Astrocyte (in vitro differentiated cells and primary cell): ENCODE data around the gene ZNF593OS. TPM values are rescaled to one million over a fixed set of nuclear protein-coding genes. Genes with fewer than 3 reads are reported as not detected.

Source experiments
- DNase-seq: peaks from one replicate; pipeline ENCODE4 v3.0.0-alpha.2; 2010; ENCODE audit warnings: low read depth
- FAIRE-seq: peaks from 2 replicates; lab custom pipeline; 2011; peaks lifted over from hg19 to GRCh38; lab: Jason Lieb, UNC
- H2AFZ ChIP-seq: 2 replicates; pipeline ENCODE4 v1.6.0; 2012; ENCODE audit warnings: low read depth, low read length, inconsistent platforms
- H3K27ac ChIP-seq: 2 replicates; pipeline ENCODE4 v1.5.1; 2011; ENCODE audit warnings: low read depth, low read length, inconsistent platforms
- H3K27me3 ChIP-seq: 2 replicates; pipeline ENCODE4 v1.6.0; 2011; ENCODE audit warnings: low read length, inconsistent platforms; ENCODE audit not compliant: insufficient read depth
- H3K36me3 ChIP-seq: 2 replicates; pipeline ENCODE4 v1.5.1; 2011; ENCODE audit warnings: low read length, inconsistent platforms; ENCODE audit not compliant: insufficient read depth
- H3K4me1 ChIP-seq: 2 replicates; pipeline ENCODE4 v1.5.1; 2011; ENCODE audit warnings: low read length, inconsistent platforms; ENCODE audit not compliant: insufficient read depth
- H3K4me2 ChIP-seq: 2 replicates; pipeline ENCODE4 v1.6.0; 2012; ENCODE audit warnings: low read length, inconsistent platforms
- H3K4me3 ChIP-seq: 2 replicates; pipeline ENCODE4 v1.5.1; 2011; ENCODE audit warnings: low read depth, mild to moderate bottlenecking, low read length, inconsistent platforms; ENCODE audit not compliant: insufficient read depth
- H3K79me2 ChIP-seq: 2 replicates; pipeline ENCODE4 v1.6.0; 2012; ENCODE audit warnings: mild to moderate bottlenecking, low read length, inconsistent platforms; ENCODE audit not compliant: insufficient read depth
- H3K9ac ChIP-seq: 2 replicates; pipeline ENCODE4 v1.6.0; 2012; ENCODE audit warnings: mild to moderate bottlenecking, low read length, inconsistent platforms
- H3K9me3 ChIP-seq: 2 replicates; pipeline ENCODE4 v1.5.1; 2012; ENCODE audit warnings: low read depth, mild to moderate bottlenecking, low read length, inconsistent platforms; ENCODE audit not compliant: insufficient read depth
- H4K20me1 ChIP-seq: 2 replicates; pipeline ENCODE4 v1.6.0; 2012; ENCODE audit warnings: low read length, inconsistent platforms; ENCODE audit not compliant: insufficient read depth
- H3K27ac Mint-ChIP-seq: one replicate; pipeline ENCODE4 v1.8.0; 2021; ENCODE audit warnings: mild to moderate bottlenecking, mixed read lengths; ENCODE audit not compliant: unreplicated experiment
- H3K27me3 Mint-ChIP-seq: one replicate; pipeline ENCODE4 v1.8.0; 2021; ENCODE audit warnings: low read depth, mixed read lengths; ENCODE audit not compliant: unreplicated experiment
- H3K36me3 Mint-ChIP-seq: one replicate; pipeline ENCODE4 v1.8.0; 2021; ENCODE audit warnings: low read depth, mixed read lengths; ENCODE audit not compliant: unreplicated experiment
- H3K4me1 Mint-ChIP-seq: one replicate; pipeline ENCODE4 v1.8.0; 2021; ENCODE audit warnings: low read depth, mixed read lengths; ENCODE audit not compliant: unreplicated experiment
- H3K4me3 Mint-ChIP-seq: one replicate; pipeline ENCODE4 v1.8.0; 2021; ENCODE audit warnings: mild to moderate bottlenecking, moderate library complexity, mixed read lengths; ENCODE audit not compliant: unreplicated experiment
- H3K9me3 Mint-ChIP-seq: one replicate; pipeline ENCODE4 v1.8.0; 2021; ENCODE audit warnings: mild to moderate bottlenecking, mixed read lengths; ENCODE audit not compliant: unreplicated experiment
- CTCF ChIP-seq: IDR thresholded peaks from 2 replicates; pipeline ENCODE4 v1.5.1; 2011; ENCODE audit warnings: low read depth, mild to moderate bottlenecking, inconsistent platforms, low read length, moderate library complexity; ENCODE audit not compliant: insufficient read depth
- EZH2 ChIP-seq: IDR thresholded peaks from 2 replicates; pipeline ENCODE4 v1.6.1; 2012; ENCODE audit warnings: mild to moderate bottlenecking, low read length, inconsistent platforms; ENCODE audit not compliant: insufficient read depth
- total RNA-seq: library from RNA; stranded (reverse); gene quantifications from 2 replicates; pipeline ENCODE4 v1.2.1, GENCODE V29; 2021

Gene ZNF593OS
- total RNA-seq, 1 donor from 2014 or later, result not detected

DNA sequence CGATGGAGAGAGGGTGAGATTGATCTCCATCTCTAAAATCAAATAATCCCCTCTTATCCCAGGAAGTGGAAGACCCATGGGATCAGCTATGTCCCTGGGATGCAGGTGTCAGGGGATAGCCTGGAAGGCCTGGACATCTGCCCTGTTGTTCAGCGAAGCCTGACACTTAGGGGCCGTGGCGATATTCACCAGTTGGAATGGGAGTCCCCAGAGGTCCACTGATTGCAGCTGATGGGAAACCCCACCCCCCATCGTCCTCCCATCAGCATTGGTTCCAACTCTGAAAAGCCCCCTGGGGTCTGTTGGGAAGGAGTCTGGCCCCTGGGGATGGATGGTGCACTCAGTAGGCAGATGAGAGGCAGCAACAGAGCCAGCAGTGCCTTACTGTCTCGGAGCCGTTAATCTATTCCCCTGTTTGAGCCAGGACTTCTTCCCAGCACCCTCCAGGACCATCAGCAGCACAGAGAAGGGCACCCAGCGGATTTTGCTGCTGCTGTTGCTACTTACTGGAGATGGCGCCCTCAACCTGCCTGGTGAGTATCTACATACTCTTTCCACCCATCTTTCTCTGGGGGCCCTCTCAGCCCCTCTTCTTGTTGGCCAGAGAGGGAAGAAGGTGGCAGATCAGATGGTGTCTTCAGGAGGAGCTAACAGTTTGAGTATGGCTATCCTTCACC lies 32.1 kb upstream of the ZNF593OS start:
- peaks cover 40% of the 10 kb centered on the region for H3K27me3 Mint-ChIP-seq
- H3K79me2 ChIP-seq, result no peaks in the 10 kb centered on the region
- H3K27ac ChIP-seq, result no peak overlapping the region
- FAIRE-seq (no peak), DNase-seq (no peak)
- H3K4me1 ChIP-seq, result peaks cover 2% of the 10 kb centered on the region
- H3K4me2 ChIP-seq, result no peak overlapping the region
- no peak overlapping the region for H3K4me3 Mint-ChIP-seq
- no peak overlapping the region for H2AFZ ChIP-seq
- peaks cover 2% of the 10 kb centered on the region for H3K9me3 Mint-ChIP-seq
- no peak overlapping the region for H3K4me3 ChIP-seq
- no peak overlapping the region for H3K27ac Mint-ChIP-seq
- H3K36me3 ChIP-seq, result no peaks in the 10 kb centered on the region
- no peak overlapping the region for H3K9ac ChIP-seq
- H3K27me3 ChIP-seq, result peaks cover 13% of the 10 kb centered on the region
- no peaks in the 10 kb centered on the region for H3K36me3 Mint-ChIP-seq
- H3K9me3 ChIP-seq, result no peaks in the 10 kb centered on the region
- TF ChIP-seq CTCF, result no peak
- TF ChIP-seq EZH2, result no peak
- no peaks in the 10 kb centered on the region for H4K20me1 ChIP-seq
- no peaks in the 10 kb centered on the region for H3K4me1 Mint-ChIP-seq

- Histone ChIP-seq H3K27me3 (peaks cover 13% of the 10 kb centered on the region), H2AFZ (no peak overlapping the region), H3K4me2 (no peak overlapping the region), H3K36me3 (no peaks in the 10 kb centered on the region), H3K4me3 (no peak overlapping the region), H3K9ac (no peak overlapping the region), H4K20me1 (no peaks in the 10 kb centered on the region), H3K27ac (no peak overlapping the region), H3K9me3 (no peaks in the 10 kb centered on the region), H3K79me2 (no peaks in the 10 kb centered on the region), H3K4me1 (peaks cover 2% of the 10 kb centered on the region)
- no peak overlapping the region for H3K27ac Mint-ChIP-seq
- H3K4me1 Mint-ChIP-seq, result no peaks in the 10 kb centered on the region
- TF ChIP-seq CTCF, result no peak
- no peak for TF ChIP-seq EZH2
- peaks cover 55% of the 10 kb centered on the region for H3K27me3 Mint-ChIP-seq
- no peak overlapping the region for H3K4me3 Mint-ChIP-seq
- DNase-seq (no peak), FAIRE-seq (no peak)
- H3K36me3 Mint-ChIP-seq, result no peaks in the 10 kb centered on the region
- no peaks in the 10 kb centered on the region for H3K9me3 Mint-ChIP-seq
These were observed 28.8 kb upstream of the ZNF593OS start for GRCh38 chr1:26200413-26200812.

DNA sequence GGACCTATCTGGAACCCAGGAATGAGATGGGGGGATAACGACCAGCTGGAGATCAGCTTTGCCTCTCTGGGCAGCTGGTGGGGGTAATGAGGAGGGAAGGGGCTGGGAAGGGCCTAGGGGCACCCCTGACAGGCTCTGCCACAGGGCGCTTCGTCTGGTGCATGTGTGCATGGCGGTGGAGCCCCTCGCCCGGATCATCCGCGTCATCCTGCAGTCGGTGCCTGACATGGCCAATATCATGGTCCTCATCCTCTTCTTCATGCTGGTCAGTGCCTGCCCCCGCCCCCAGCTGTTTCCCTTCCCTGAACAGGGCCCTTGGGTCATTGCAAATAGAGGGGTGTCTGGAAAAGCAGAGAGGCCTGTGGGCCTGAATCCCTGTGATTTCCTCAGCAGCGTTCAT lies 26.2 kb upstream of the ZNF593OS start:
- no peak overlapping the region for H3K4me3 ChIP-seq
- FAIRE-seq (no peak), DNase-seq (no peak)
- peaks cover 10% of the 10 kb centered on the region for H3K27me3 ChIP-seq
- no peaks in the 10 kb centered on the region for H3K4me1 Mint-ChIP-seq
- no peak overlapping the region for H3K9ac ChIP-seq
- H3K9me3 ChIP-seq, result no peaks in the 10 kb centered on the region
- H3K27me3 Mint-ChIP-seq, result peaks cover 53% of the 10 kb centered on the region
- H2AFZ ChIP-seq, result no peak overlapping the region
- no peaks in the 10 kb centered on the region for H3K9me3 Mint-ChIP-seq
- no peaks in the 10 kb centered on the region for H3K79me2 ChIP-seq
- H4K20me1 ChIP-seq, result no peaks in the 10 kb centered on the region
- H3K4me2 ChIP-seq, result no peak overlapping the region
- no peaks in the 10 kb centered on the region for H3K36me3 ChIP-seq
- H3K4me1 ChIP-seq, result peaks cover 2% of the 10 kb centered on the region
- no peak overlapping the region for H3K27ac ChIP-seq
- no peak overlapping the region for H3K27ac Mint-ChIP-seq
- H3K4me3 Mint-ChIP-seq, result no peak overlapping the region
- TF ChIP-seq CTCF (no peak), EZH2 (no peak)
- H3K36me3 Mint-ChIP-seq, result no peaks in the 10 kb centered on the region
